Muscle layer of colon (tissue), 2 donors: ENCODE data around the gene CTNNB1.
A peak's percentile ranks its signal among the peaks of the same experiment; 100 is the strongest.

ENCODE experiments used
- H3K27ac ChIP-seq: one replicate; pipeline ENCODE4 v1.7.0; 2013; ENCODE audit warnings: low read depth, mild to moderate bottlenecking, low read length, moderate library complexity
- H3K27me3 ChIP-seq, 2 donors: one replicate each; pipeline ENCODE4 v1.7.0; 2013; ENCODE audit warnings: low read length in 2 of 2, mild to moderate bottlenecking in 2 of 2; ENCODE audit not compliant: insufficient read depth in 2 of 2, control insufficient read depth in 1 of 2
- H3K36me3 ChIP-seq: one replicate; pipeline ENCODE4 v1.7.0; 2013; ENCODE audit warnings: mild to moderate bottlenecking, low read length; ENCODE audit not compliant: insufficient read depth
- H3K4me1 ChIP-seq: one replicate; pipeline ENCODE4 v1.7.0; 2013; ENCODE audit warnings: mild to moderate bottlenecking, low read length; ENCODE audit not compliant: insufficient read depth
- H3K4me3 ChIP-seq, 2 donors: one replicate each; pipeline ENCODE4 v1.7.0; 2013; ENCODE audit warnings: low read length in 2 of 2, low read depth in 1 of 2, mild to moderate bottlenecking in 1 of 2, moderate library complexity in 1 of 2
- H3K9ac ChIP-seq: one replicate; pipeline ENCODE4 v1.7.0; 2013; ENCODE audit warnings: low read length
- H3K9me3 ChIP-seq: one replicate; pipeline ENCODE4 v1.7.0; 2013; ENCODE audit warnings: mild to moderate bottlenecking, low read length
- donor health status: abdominal sarcoma.
- donor health status: Adenocarcinoma of cecum.

Gene CTNNB1

GRCh38 chr3:41198950-41199865 is at the start of gene CTNNB1:
CTNNB1 (plus strand) TSS chr3:41199505; CDS start chr3:41224069, 24,564 bp downstream.
- no peaks in the 10 kb centered on the region for H3K9me3 ChIP-seq
- peak within 1 kb of the TSS; percentile 78 for H3K9ac ChIP-seq
- H3K27ac ChIP-seq = peak within 1 kb of the TSS; percentile 92
- H3K36me3 ChIP-seq = no peaks in the 10 kb centered on the region
- peak within 1 kb of the TSS; percentile 78 to 89 for H3K4me3 ChIP-seq
- H3K27me3 ChIP-seq = no peaks in the 10 kb centered on the region
- peaks cover 28% of the 10 kb centered on the region for H3K4me1 ChIP-seq

- Histone ChIP-seq H3K9ac (no peak overlapping the region), H3K27me3 (no peaks in the 10 kb centered on the region), H3K9me3 (no peaks in the 10 kb centered on the region), H3K36me3 (no peaks in the 10 kb centered on the region), H3K4me1 (no peaks in the 10 kb centered on the region), H3K27ac (no peak overlapping the region), H3K4me3 (no peak overlapping the region)
Observed at GRCh38 chr3:41155834-41156233, 43.5 kb upstream of the CTNNB1 start.

DNA sequence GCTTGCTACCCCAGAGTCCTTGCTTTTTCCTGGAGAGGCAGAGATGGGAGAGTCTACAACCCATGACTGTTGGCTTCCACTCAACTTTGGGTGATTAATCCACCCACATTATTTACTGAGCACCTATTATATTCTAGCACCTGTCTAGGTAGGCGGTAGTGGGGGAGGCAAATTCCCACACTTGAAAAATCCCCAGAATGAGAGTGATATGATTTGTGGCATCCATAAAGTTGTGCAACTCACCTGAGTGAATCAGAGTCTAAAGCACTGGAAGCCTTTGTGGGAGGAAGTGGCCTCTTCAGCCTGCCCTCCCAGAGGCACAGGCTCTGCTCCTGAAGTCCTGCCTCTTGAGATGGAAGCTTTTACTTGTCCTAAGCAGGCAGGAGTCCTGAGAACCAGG is 40.4 kb upstream of the CTNNB1 start:
- Histone ChIP-seq H3K36me3 (no peaks in the 10 kb centered on the region), H3K9me3 (no peaks in the 10 kb centered on the region), H3K27me3 (no peaks in the 10 kb centered on the region), H3K4me3 (no peak overlapping the region), H3K27ac (no peak overlapping the region), H3K4me1 (peaks cover 11% of the 10 kb centered on the region), H3K9ac (no peak overlapping the region)

DNA sequence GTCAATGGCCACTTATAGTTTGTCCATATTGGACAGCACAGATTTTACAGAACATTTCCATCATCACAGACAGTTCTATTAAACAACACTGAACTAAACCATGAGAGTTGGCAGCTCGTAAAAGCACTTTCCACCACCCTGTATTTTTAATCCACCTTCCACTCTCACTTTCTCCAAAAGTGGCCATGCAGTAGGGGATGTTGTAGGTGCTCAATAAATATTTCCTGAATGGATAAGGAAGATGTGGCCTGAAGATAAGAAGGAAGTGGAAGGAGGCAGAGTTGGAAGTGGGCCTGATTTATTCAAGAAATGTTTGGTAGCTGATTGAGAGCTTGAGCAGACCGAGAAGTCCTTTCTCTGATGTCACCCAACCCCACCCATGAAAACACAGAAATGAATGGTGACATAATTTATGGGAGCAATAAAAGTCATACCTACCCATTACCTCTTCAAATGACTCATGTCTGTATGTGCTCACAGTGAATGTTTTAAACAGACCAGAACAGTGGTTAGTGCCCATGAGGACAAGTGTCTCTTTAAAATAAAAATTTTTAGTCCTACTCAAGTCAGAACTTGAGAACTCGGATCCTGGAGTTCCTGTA is 39.6 kb upstream of the CTNNB1 start:
- no peak overlapping the region for H3K27ac ChIP-seq

DNA sequence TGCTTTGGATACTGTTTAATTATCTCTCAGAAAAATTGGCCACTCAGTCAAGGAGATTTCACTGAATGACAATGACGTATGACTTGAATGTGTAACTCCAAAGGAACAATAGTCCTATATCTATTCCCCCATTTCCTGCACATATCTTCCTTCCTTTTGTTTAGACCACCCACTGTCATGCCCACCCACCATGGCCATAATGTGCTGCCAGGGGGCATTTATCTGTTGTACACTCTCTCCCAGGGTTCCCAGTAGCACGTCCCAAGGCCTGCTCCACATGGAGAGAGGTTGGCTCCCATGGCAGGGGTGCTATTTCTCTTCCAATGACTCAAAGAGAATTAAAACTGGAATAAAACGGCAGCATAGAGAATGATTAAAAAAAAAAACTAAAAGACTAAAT is 36.8 kb upstream of the CTNNB1 start:
- Histone ChIP-seq H3K9ac (no peak overlapping the region), H3K4me1 (peaks cover 15% of the 10 kb centered on the region), H3K4me3 (no peak overlapping the region), H3K27me3 (no peaks in the 10 kb centered on the region), H3K36me3 (no peaks in the 10 kb centered on the region), H3K9me3 (no peaks in the 10 kb centered on the region), H3K27ac (no peak overlapping the region)

More for the DNA sequence above, 39.6 kb upstream of the CTNNB1 start:
- Histone ChIP-seq H3K9ac (no peak overlapping the region), H3K36me3 (no peaks in the 10 kb centered on the region), H3K9me3 (no peaks in the 10 kb centered on the region), H3K4me3 (no peak overlapping the region), H3K27me3 (no peaks in the 10 kb centered on the region), H3K4me1 (peaks cover 15% of the 10 kb centered on the region)

DNA sequence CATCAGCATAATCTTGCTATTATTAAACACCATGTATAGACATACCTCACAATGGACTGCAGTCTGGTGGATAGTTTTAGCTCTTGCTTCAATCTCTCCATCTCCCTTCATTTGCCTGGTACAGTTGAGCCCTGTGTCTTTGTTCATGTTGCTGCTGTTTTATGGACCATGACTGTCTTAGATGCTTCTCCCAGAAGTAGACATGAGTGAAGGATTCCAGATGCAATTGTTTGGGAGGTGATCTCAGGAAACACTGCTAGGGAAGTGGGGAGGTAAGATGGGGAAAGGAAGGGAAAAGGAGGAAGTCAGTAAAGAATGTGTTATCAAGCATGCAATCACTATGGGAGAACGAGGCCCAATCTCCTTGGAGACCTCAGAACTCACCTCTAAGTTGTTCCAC is 36.3 kb upstream of the CTNNB1 start:
- no peak overlapping the region for H3K9ac ChIP-seq
- H3K36me3 ChIP-seq = no peaks in the 10 kb centered on the region
- no peak overlapping the region for H3K27ac ChIP-seq
- H3K27me3 ChIP-seq = no peaks in the 10 kb centered on the region
- no peaks in the 10 kb centered on the region for H3K9me3 ChIP-seq
- H3K4me1 ChIP-seq = peaks cover 15% of the 10 kb centered on the region
- no peak overlapping the region for H3K4me3 ChIP-seq

DNA sequence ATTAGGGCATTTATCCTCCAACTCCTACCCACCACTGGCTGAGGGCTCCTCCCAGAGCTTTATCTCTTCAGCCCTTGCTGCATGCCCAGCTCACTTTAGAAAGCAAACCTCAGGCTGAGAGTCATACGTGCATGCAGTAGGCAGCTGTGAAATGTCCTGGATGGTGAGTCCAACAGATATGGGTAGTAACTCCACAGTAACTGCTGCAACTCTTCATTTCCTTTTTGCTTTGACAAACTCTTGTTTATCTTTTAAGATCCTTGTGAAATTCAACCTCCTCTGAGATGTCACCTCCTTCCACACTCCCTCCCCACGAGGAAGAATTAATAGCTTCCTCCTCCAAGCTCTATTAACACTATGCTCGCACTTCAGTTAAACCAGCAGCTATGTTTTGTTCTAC is 35.9 kb upstream of the CTNNB1 start:
- no peaks in the 10 kb centered on the region for H3K36me3 ChIP-seq
- no peaks in the 10 kb centered on the region for H3K9me3 ChIP-seq
- peaks cover 15% of the 10 kb centered on the region for H3K4me1 ChIP-seq
- no peak overlapping the region for H3K9ac ChIP-seq
- no peaks in the 10 kb centered on the region for H3K27me3 ChIP-seq
- no peak overlapping the region for H3K27ac ChIP-seq
- H3K4me3 ChIP-seq = no peak overlapping the region

GRCh38 chr3:41164777-41165176 is 34.5 kb upstream of the CTNNB1 start:
- no peaks in the 10 kb centered on the region for H3K9me3 ChIP-seq
- no peaks in the 10 kb centered on the region for H3K36me3 ChIP-seq
- no peak overlapping the region for H3K4me3 ChIP-seq
- H3K27me3 ChIP-seq = no peaks in the 10 kb centered on the region
- peaks cover 27% of the 10 kb centered on the region for H3K4me1 ChIP-seq
- no peak overlapping the region for H3K9ac ChIP-seq
- no peak overlapping the region for H3K27ac ChIP-seq

- Histone ChIP-seq H3K9me3 (no peaks in the 10 kb centered on the region), H3K4me3 (no peak overlapping the region), H3K27ac (no peak overlapping the region), H3K9ac (no peak overlapping the region), H3K27me3 (no peaks in the 10 kb centered on the region), H3K36me3 (no peaks in the 10 kb centered on the region), H3K4me1 (peaks cover 24% of the 10 kb centered on the region)
Observed at GRCh38 chr3:41167722-41168497, 31.4 kb upstream of the CTNNB1 start.

DNA sequence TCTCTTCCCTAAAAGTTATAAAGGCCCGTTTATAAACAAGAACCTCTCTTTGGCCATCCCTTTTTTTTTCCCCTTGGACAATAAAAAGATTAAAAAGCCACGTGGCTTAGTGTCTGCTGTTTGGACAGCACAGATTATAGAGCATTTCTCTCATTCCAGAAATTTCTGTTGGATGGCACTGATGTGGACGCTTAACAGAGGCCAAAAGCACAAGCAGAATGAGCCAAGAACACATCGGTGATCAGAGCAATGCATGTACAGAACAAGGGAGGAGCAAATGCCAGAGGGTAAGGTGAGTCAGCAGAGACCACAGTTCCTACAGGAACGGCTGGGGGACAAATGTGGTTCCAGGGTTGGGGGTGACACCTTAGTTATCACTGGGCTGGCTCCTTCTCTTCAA is 30.3 kb upstream of the CTNNB1 start:
- H3K36me3 ChIP-seq = no peaks in the 10 kb centered on the region
- H3K4me1 ChIP-seq = peaks cover 15% of the 10 kb centered on the region
- H3K27ac ChIP-seq = no peak overlapping the region
- no peaks in the 10 kb centered on the region for H3K27me3 ChIP-seq
- no peak overlapping the region for H3K9ac ChIP-seq
- no peak overlapping the region for H3K4me3 ChIP-seq
- no peaks in the 10 kb centered on the region for H3K9me3 ChIP-seq
